Measurements from ENCODE around the gene COL4A6. TPM values are rescaled to one million over a fixed set of nuclear protein-coding genes. Genes with fewer than 3 reads are reported as not detected.

COL4A6 gene
- total and polyA plus RNA-seq, 2 donors (not counting 3 experiments of a cell fraction or from before 2014, with no cell fraction given): 0.49 to 0.62 TPM

DNA sequence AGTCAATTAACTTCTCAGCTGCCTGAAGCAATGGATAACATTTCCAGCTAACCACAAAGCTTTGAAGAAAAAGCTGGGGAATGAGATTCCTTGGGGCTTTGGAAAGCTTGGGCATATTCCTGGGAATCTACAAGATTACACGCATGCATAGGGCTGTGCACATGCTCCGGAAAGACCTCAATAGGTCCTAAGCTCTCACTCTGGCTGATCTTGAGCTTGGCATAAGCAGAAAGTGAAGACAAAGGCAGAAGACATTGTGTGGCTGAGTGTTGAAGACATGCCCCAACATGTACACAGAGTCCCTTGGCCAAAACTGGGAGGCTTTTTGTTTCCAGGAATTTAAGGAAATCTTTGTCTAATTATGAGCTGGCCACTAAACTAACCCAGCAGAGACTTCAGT, 315.5 kb downstream of the COL4A6 start:
- Histone ChIP-seq H2AFZ (ENCODE audit: low read depth, low read length) (no peak overlapping the region), H3K4me1 (ENCODE audit: control insufficient read depth, extremely low read depth, insufficient read depth, low read length) (peaks cover 11% of the 10 kb centered on the region), H3K79me2 (ENCODE audit: control insufficient read depth, insufficient read depth, low read length) (peaks cover 10% of the 10 kb centered on the region), H3K27me3 (ENCODE audit: control insufficient read depth in 2 of 2, insufficient read depth in 2 of 2, low read length in 2 of 2) (no peaks in the 10 kb centered on the region), H3K27ac (ENCODE audit: insufficient read depth, low read depth, low read length) (peak overlapping the region; percentile 48), H3K9me3 (replicated peaks; ENCODE audit: control insufficient read depth, insufficient read depth, low read length) (no peaks in the 10 kb centered on the region), H3K4me2 (ENCODE audit: insufficient read depth, low read length) (no peak overlapping the region), H3K9me1 (replicated peaks; ENCODE audit: control insufficient read depth, extremely low read depth, insufficient read depth, low read length) (no peaks in the 10 kb centered on the region), H3K4me3 (replicated peaks in 1 of 3; ENCODE audit: insufficient read depth in 1 of 3, low read depth in 1 of 3, low read length in 3 of 3) (no peak overlapping the region), H3K9ac (replicated peaks; ENCODE audit: extremely low read depth, insufficient read depth, low read length) (no peak overlapping the region), H4K20me1 (replicated peaks; ENCODE audit: control insufficient read depth, extremely low read depth, insufficient read depth, low read length) (no peaks in the 10 kb centered on the region), H3K36me3 (ENCODE audit: control insufficient read depth in 2 of 2, extremely low read depth in 1 of 2, insufficient read depth in 2 of 2, low read length in 2 of 2) (no peaks in the 10 kb centered on the region)
- ChIA-PET CTCF (interaction anchor here (1.2 kb wide), 2 partner anchors 17 to 31 kb away, joined by 3 to 8 read pairs; partner anchors contain the start of genes ATG4A and PSMD10), POLR2A (interaction anchor here (1.7 kb wide), 1 partner anchor 9 kb away, joined by 4 read pairs; no protein-coding TSS in a partner anchor)
- DNase-seq (ENCODE audit: low read depth, low spot score) (peak; percentile 41), FAIRE-seq (peak; percentile 28)
- dilution Hi-C loops (cut with MboI; ENCODE audit: extremely low pct_ligation_motif_present, low sequenced_read_pairs) (no loop called here), intact Hi-C loops (cut with micrococcal nuclease) (no loop called here)
- TF ChIP-seq GATA2 (IDR thresholded peaks at IDR 0.05; ENCODE audit: insufficient read depth, insufficient read length, low read depth, low read length): no peak
- TF ChIP-seq MYC (IDR thresholded peaks at IDR 0.05; ENCODE audit: low read depth, low read length): no peak
- TF ChIP-seq EZH2 (IDR thresholded peaks at IDR 0.05; ENCODE audit: borderline replicate concordance, low read depth, low read length, severe bottlenecking): no peak
- BruUV-seq (replicated peaks): no TSS peak

DNA sequence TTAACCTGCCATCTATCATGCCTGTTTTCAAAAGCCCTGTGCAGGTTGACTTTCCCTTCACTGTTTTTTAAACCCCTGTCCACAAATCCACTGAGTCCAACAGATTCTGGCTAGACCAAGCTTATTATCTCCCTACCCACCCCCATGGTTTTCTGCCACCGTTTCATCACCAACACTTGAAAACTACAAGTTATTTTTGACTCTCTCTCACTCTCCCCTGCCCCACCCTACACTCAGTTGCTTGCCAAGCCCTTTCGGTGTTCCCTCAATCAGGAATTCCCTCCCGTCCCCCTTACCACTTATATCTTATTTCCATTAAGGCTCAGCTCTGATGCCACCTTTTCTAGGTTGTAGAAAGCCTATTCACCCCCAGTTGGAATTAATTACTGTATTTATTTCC, 316.9 kb downstream of the COL4A6 start:
- Histone ChIP-seq H3K4me3 (replicated peaks in 1 of 3; ENCODE audit: insufficient read depth in 1 of 3, low read depth in 1 of 3, low read length in 3 of 3) (no peak overlapping the region), H3K36me3 (ENCODE audit: control insufficient read depth in 2 of 2, extremely low read depth in 1 of 2, insufficient read depth in 2 of 2, low read length in 2 of 2) (no peaks in the 10 kb centered on the region), H3K27me3 (ENCODE audit: control insufficient read depth in 2 of 2, insufficient read depth in 2 of 2, low read length in 2 of 2) (no peaks in the 10 kb centered on the region), H3K4me1 (ENCODE audit: control insufficient read depth, extremely low read depth, insufficient read depth, low read length) (peaks cover 6% of the 10 kb centered on the region), H3K9me3 (replicated peaks; ENCODE audit: control insufficient read depth, insufficient read depth, low read length) (no peaks in the 10 kb centered on the region), H3K9ac (replicated peaks; ENCODE audit: extremely low read depth, insufficient read depth, low read length) (no peak overlapping the region), H4K20me1 (replicated peaks; ENCODE audit: control insufficient read depth, extremely low read depth, insufficient read depth, low read length) (no peaks in the 10 kb centered on the region), H3K9me1 (replicated peaks; ENCODE audit: control insufficient read depth, extremely low read depth, insufficient read depth, low read length) (no peaks in the 10 kb centered on the region), H3K4me2 (ENCODE audit: insufficient read depth, low read length) (no peak overlapping the region), H3K79me2 (ENCODE audit: control insufficient read depth, insufficient read depth, low read length) (peaks cover 19% of the 10 kb centered on the region), H2AFZ (ENCODE audit: low read depth, low read length) (no peak overlapping the region), H3K27ac (ENCODE audit: insufficient read depth, low read depth, low read length) (no peak overlapping the region)
- BruUV-seq (replicated peaks): no TSS peak
- FAIRE-seq (no peak), DNase-seq (ENCODE audit: low read depth, low spot score) (no peak)
- dilution Hi-C loops (cut with MboI; ENCODE audit: extremely low pct_ligation_motif_present, low sequenced_read_pairs): no loop called here
- POLR2A ChIA-PET: no interaction called here
- CTCF ChIA-PET: no interaction called here
- TF ChIP-seq, protein P1, sequence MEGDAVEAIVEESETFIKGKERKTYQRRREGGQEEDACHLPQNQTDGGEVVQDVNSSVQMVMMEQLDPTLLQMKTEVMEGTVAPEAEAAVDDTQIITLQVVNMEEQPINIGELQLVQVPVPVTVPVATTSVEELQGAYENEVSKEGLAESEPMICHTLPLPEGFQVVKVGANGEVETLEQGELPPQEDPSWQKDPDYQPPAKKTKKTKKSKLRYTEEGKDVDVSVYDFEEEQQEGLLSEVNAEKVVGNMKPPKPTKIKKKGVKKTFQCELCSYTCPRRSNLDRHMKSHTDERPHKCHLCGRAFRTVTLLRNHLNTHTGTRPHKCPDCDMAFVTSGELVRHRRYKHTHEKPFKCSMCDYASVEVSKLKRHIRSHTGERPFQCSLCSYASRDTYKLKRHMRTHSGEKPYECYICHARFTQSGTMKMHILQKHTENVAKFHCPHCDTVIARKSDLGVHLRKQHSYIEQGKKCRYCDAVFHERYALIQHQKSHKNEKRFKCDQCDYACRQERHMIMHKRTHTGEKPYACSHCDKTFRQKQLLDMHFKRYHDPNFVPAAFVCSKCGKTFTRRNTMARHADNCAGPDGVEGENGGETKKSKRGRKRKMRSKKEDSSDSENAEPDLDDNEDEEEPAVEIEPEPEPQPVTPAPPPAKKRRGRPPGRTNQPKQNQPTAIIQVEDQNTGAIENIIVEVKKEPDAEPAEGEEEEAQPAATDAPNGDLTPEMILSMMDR (IDR thresholded peaks at IDR 0.05; ENCODE audit: extremely low read depth in 1 of 2, insufficient read depth in 1 of 2, low read depth in 1 of 2, low read length in 2 of 2): no peak
- no peak for TF ChIP-seq POLR2AphosphoS5 (IDR thresholded peaks at IDR 0.05; ENCODE audit: insufficient read depth, low read depth, low read length)
- intact Hi-C loops (cut with micrococcal nuclease): no loop called here

All from endothelial cell of umbilical vein (primary cell).